ENCODE data around the gene H2BK1.

GRCh38 chr7:151226560-151226874 lies 16.2 kb upstream of the H2BK1 start:
- TF ChIP-seq, protein P1, sequence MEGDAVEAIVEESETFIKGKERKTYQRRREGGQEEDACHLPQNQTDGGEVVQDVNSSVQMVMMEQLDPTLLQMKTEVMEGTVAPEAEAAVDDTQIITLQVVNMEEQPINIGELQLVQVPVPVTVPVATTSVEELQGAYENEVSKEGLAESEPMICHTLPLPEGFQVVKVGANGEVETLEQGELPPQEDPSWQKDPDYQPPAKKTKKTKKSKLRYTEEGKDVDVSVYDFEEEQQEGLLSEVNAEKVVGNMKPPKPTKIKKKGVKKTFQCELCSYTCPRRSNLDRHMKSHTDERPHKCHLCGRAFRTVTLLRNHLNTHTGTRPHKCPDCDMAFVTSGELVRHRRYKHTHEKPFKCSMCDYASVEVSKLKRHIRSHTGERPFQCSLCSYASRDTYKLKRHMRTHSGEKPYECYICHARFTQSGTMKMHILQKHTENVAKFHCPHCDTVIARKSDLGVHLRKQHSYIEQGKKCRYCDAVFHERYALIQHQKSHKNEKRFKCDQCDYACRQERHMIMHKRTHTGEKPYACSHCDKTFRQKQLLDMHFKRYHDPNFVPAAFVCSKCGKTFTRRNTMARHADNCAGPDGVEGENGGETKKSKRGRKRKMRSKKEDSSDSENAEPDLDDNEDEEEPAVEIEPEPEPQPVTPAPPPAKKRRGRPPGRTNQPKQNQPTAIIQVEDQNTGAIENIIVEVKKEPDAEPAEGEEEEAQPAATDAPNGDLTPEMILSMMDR (IDR thresholded peaks at IDR 0.05) = no peak
- TF ChIP-seq POLR2A (IDR thresholded peaks at IDR 0.05) = no peak
